ENCODE measurements around the gene RPP14.

Gene RPP14

DNA sequence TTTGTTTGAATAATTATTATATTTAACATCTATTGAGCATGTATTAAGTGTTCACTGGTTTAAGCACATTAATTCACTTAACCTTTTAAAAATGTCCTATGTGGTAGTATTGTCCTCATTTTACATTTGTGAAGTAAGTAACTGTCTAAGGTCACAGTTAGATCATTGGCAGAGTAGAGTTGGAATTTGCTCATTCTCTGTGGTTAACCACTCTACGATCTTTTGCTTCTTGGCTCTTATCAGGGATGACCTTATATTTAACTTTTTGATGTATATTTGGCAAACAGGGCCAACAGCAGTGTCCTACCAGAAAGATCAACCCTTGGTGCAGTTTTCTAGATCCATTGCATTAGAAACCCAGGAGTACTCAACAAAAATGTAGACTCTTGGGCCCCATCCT is 60.7 kb downstream of the RPP14 start:
- Mint-ChIP-seq H3K36me3 (ENCODE audit: low read depth) (peaks cover 31% of the 10 kb centered on the region), H3K27me3 (ENCODE audit: low read depth) (no peaks in the 10 kb centered on the region), H3K9me3 (no peaks in the 10 kb centered on the region), H3K4me1 (ENCODE audit: low read depth) (peaks cover 39% of the 10 kb centered on the region), H3K4me3 (peak overlapping the region; percentile 33), H3K27ac (peak overlapping the region; percentile 38)
- DNase-seq (ENCODE audit: low spot score) = no peak

DNA sequence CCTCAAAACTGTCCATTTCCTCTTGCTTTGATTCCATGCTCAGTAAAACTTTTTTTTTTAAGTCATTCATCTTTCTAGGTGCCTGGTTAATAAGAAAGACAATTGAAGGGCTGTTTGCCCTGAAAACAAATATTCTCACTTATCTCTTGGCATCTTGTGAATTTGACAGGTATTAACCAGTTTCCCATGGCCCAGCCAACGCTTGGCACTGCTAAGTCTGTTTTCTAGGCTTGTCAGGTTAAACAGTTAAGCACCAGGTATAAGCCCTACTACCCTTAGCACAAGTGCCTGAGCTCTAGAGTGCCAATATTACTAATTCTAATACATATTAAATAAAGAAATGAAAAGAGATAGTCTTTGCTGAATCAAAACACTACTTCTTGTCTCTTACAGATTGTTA is 63.0 kb downstream of the RPP14 start:
- Mint-ChIP-seq H3K4me1 (ENCODE audit: low read depth) (peaks cover 38% of the 10 kb centered on the region), H3K9me3 (no peaks in the 10 kb centered on the region), H3K27ac (no peak overlapping the region), H3K4me3 (no peak overlapping the region), H3K27me3 (ENCODE audit: low read depth) (no peaks in the 10 kb centered on the region), H3K36me3 (ENCODE audit: low read depth) (peaks cover 32% of the 10 kb centered on the region)
- no peak for DNase-seq (ENCODE audit: low spot score)
